K562 (cell line): ENCODE data around the gene SHANK2. TPM values are rescaled to one million over a fixed set of nuclear protein-coding genes. Genes with fewer than 3 reads are reported as not detected.

ENCODE experiments used
- ATF6 ChIP-seq: sonication (generic); formaldehyde crosslinking; IDR thresholded peaks from 2 replicates; pipeline ENCODE4 v1.4.0; 2020; ENCODE audit warnings: mild to moderate bottlenecking, missing genetic modification reagents
- CBX8 ChIP-seq: fragments of 200-600 bp; sonication (generic); IDR thresholded peaks from 2 replicates; pipeline ENCODE4 v1.6.1; 2012; ENCODE audit warnings: borderline replicate concordance, mixed run types, low read depth, mild to moderate bottlenecking, moderate library complexity, mixed read lengths, low read length, control low read depth, inconsistent platforms; ENCODE audit not compliant: poor library complexity, severe bottlenecking; ENCODE audit errors: extremely low read depth
- CSDE1 ChIP-seq, 2 experiments: fragments of 450-650 bp; IDR thresholded peaks; 2 replicates each; pipeline ENCODE4 v1.6.1; 2016; ENCODE audit warnings: mild to moderate bottlenecking in 1 of 2
- MEF2A ChIP-seq: IDR thresholded peaks from 2 replicates; pipeline ENCODE4 v1.6.1; 2011; ENCODE audit warnings: low read depth, mild to moderate bottlenecking, low read length, moderate library complexity; ENCODE audit not compliant: control insufficient read depth
- NCOA6 ChIP-seq: fragments of 450-650 bp; IDR thresholded peaks from 2 replicates; pipeline ENCODE4 v1.6.1; 2017; ENCODE audit warnings: mild to moderate bottlenecking
- PRPF4 ChIP-seq: fragments of 200-400 bp; formaldehyde crosslinking; IDR thresholded peaks from one replicate; pipeline ENCODE4 v1.6.1; 2017; ENCODE audit warnings: low read length, low read depth, mild to moderate bottlenecking; ENCODE audit not compliant: insufficient read depth, poor library complexity, severe bottlenecking
- ZMIZ1 ChIP-seq, 2 experiments: fragments of 150-350 bp in 1 of 2; IDR thresholded peaks; 2 replicates each; pipeline ENCODE4 v1.6.1; 2012 to 2016; ENCODE audit warnings: low read depth in 2 of 2, low read length in 2 of 2, mild to moderate bottlenecking in 1 of 2, moderate library complexity in 1 of 2
- ZNF23 ChIP-seq: fragments of 250-450 bp; sonication (Bioruptor Pico); IDR thresholded peaks from 2 replicates; pipeline ENCODE4 v1.4.0; 2020; ENCODE audit warnings: mild to moderate bottlenecking
- polyA plus RNA-seq, 8 experiments: library from polyadenylated mRNA; depleted of rRNA in 4 of 8; stranded (reverse) in 5 of 8; unstranded in 3 of 8; fragments of >200 nt; fragmentation: Nextera tagmentation in 2 of 8; fragmentation: Illumina TruSeq in 1 of 8; extraction: Ambion mirVana in 2 of 8; extraction: Trizol in 1 of 8; gene quantifications; 2 replicates each; pipeline versions ENCODE4 v1.2.1 to v1.2.3, GENCODE V29; 2011 to 2014; ENCODE audit warnings: inconsistent platforms in 1 of 8, missing spikeins in 1 of 8
- total RNA-seq, 7 experiments: library from RNA; depleted of rRNA in 6 of 7; stranded (reverse); fragments of >200 nt in 6 of 7; fragmentation: Illumina TruSeq in 2 of 7; extraction: Trizol in 2 of 7; gene quantifications; 2 replicates each; pipeline versions ENCODE4 v1.2.1 to v1.2.3, GENCODE V29; 2011 to 2021; ENCODE audit warnings: low replicate concordance in 1 of 7
- TF ChIP-seq, protein P1 (sequence below): fragments of 450-650 bp; IDR thresholded peaks from 2 replicates; pipeline ENCODE4 v1.6.1; 2018; ENCODE audit warnings: mild to moderate bottlenecking, low read depth; ENCODE audit not compliant: partially characterized antibody

The SHANK2 gene
- total and polyA plus RNA-seq, 9 of the 15 experiments (the other 6 are each of a cell fraction or from before 2014, with no cell fraction given) = 0.04 to 0.07 TPM; not detected in 7

- TF ChIP-seq ZMIZ1 (IDR thresholded peaks at IDR 0.05; ENCODE audit: low read depth in 2 of 2, low read length in 2 of 2) = no peak
- no peak for TF ChIP-seq PRPF4
- no peak for TF ChIP-seq ZNF23 (CRISPR knock-in tag)
- no peak for TF ChIP-seq CSDE1 (IDR thresholded peaks at IDR 0.05)
- TF ChIP-seq, protein P1, sequence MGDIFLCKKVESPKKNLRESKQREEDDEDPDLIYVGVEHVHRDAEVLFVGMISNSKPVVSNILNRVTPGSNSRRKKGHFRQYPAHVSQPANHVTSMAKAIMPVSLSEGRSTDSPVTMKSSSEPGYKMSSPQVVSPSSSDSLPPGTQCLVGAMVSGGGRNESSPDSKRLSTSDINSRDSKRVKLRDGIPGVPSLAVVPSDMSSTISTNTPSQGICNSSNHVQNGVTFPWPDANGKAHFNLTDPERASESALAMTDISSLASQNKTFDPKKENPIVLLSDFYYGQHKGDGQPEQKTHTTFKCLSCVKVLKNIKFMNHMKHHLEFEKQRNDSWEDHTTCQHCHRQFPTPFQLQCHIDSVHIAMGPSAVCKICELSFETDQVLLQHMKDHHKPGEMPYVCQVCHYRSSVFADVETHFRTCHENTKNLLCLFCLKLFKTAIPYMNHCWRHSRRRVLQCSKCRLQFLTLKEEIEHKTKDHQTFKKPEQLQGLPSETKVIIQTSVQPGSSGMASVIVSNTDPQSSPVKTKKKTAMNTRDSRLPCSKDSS = no peak
- TF ChIP-seq NCOA6 = no peak
- TF ChIP-seq CBX8 = no peak
- TF ChIP-seq MEF2A = no peak
- no peak for TF ChIP-seq ATF6 (CRISPR knock-in tag)
These were observed 17.5 kb upstream of the SHANK2 start (continued) for GRCh38 chr11:71269603-71270511.
